ENCODE results near the gene TMEM187. TPM values are rescaled to one million over a fixed set of nuclear protein-coding genes. Genes with fewer than 3 reads are reported as not detected.

TMEM187 gene
- total and polyA plus RNA-seq, 11 donors: 3.2 to 11.4 (median 7.2) TPM

DNA sequence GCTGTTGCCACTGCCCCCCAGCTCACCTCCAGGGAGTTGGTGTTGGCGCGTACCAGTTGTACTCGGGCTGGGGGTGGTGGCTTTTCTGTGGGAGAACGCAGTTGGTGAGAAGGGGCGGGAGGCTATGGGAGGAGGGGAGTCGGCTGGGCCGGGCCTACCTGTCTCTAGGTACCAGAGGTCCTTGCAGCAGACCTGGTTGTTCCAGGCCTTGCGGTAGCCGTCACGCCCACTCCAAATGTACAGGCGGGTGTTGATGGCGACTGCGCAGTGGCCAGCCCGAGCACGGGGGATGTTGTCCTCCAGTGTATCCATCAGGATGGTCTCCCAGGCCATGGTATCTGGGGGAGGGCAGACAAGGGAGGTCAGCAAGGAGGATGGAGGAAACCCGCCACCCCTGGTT lies 12.5 kb upstream of the TMEM187 start:
- peaks cover 0 to 96% (median 78%) of the 10 kb centered on the region in 9 donors for H3K36me3 ChIP-seq
- TF ChIP-seq POLR2A (IDR thresholded peaks at IDR 0.05): no peak
- TF ChIP-seq, protein P1, sequence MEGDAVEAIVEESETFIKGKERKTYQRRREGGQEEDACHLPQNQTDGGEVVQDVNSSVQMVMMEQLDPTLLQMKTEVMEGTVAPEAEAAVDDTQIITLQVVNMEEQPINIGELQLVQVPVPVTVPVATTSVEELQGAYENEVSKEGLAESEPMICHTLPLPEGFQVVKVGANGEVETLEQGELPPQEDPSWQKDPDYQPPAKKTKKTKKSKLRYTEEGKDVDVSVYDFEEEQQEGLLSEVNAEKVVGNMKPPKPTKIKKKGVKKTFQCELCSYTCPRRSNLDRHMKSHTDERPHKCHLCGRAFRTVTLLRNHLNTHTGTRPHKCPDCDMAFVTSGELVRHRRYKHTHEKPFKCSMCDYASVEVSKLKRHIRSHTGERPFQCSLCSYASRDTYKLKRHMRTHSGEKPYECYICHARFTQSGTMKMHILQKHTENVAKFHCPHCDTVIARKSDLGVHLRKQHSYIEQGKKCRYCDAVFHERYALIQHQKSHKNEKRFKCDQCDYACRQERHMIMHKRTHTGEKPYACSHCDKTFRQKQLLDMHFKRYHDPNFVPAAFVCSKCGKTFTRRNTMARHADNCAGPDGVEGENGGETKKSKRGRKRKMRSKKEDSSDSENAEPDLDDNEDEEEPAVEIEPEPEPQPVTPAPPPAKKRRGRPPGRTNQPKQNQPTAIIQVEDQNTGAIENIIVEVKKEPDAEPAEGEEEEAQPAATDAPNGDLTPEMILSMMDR (IDR thresholded peaks at IDR 0.05): no peak
- intact Hi-C loops (cut with DNase I): no loop called here

DNA sequence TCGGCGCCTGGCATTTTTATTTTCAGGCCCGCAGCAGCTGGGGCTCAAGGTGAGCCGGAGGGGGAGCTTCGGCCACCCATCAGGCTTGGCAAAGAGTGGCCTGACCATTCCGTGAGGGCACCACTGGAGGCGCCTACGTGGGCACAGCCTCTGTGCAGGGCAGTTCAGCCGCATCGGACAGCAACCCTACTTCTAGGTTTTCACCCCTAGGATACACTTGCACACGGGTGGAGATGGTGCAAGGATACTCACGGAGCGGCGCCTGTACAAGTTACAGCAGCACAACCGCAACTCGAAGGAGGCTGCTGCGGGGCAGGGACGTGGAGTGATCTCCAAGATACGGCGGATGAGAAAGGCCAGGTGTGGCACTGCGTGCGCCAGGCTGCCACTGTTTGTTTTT lies 11.8 kb upstream of the TMEM187 start:
- TF ChIP-seq, protein P1 (IDR thresholded peaks at IDR 0.05): no peak
- TF ChIP-seq POLR2A (IDR thresholded peaks at IDR 0.05): no peak
- no peaks in the 10 kb centered on the region for H3K27me3 ChIP-seq
- peaks cover 0 to 16% (median 3%) of the 10 kb centered on the region in 12 donors for H3K4me1 ChIP-seq
- DNase-seq (peak in 1 of 5 donors; percentile 18), ATAC-seq (no peak)
- peaks cover 0 to 89% (median 77%) of the 10 kb centered on the region in 9 donors for H3K36me3 ChIP-seq
- WGBS, 4 donors: 92 to 95% (median 93%) methylated on average over 22 of the region's 22 CpGs
- no peaks in the 10 kb centered on the region for H3K9me3 ChIP-seq
- intact Hi-C loops (cut with DNase I): no loop called here
- no peak overlapping the region for H3K27ac ChIP-seq
- H3K4me3 ChIP-seq: no peak overlapping the region

More for the DNA sequence above, 12.5 kb upstream of the TMEM187 start:
- Histone ChIP-seq H3K9me3 (no peaks in the 10 kb centered on the region), H3K4me3 (no peak overlapping the region), H3K4me1 (peaks cover 0 to 10% (median 0%) of the 10 kb centered on the region in 12 donors), H3K27ac (no peak overlapping the region), H3K27me3 (no peaks in the 10 kb centered on the region)
- 88 to 96% (median 94%) methylated on average over 14 to 16 of the region's 16 CpGs for WGBS, 4 donors
- ATAC-seq: no peak
- peak in 1 of 5 donors; percentile 5 for DNase-seq

DNA sequence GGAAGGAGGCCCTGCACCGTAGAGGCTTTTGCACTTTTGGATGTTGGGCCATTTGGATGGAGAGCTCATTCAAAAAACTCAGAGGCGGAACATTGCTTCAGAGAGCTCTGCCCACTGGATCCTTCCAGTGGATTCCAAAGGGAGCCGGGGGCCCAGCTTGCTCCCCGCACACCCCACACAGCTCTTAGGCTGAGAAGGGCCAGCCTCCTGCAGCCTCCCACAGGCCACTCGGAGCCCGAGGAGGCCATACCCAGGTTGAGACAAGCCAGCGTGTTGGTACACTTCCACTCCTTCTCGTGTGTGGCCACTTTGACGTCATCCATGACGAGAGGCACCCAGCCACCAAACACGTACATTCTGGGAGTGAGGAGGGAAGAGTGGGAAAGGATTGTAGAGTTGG lies 11.3 kb upstream of the TMEM187 start:
- no peak for ATAC-seq
- H3K9me3 ChIP-seq: no peaks in the 10 kb centered on the region
- TF ChIP-seq, protein P1 (IDR thresholded peaks at IDR 0.05): no peak
- no peak for TF ChIP-seq POLR2A (IDR thresholded peaks at IDR 0.05)
- peaks cover 0 to 4% (median 0%) of the 10 kb centered on the region in 9 donors for H3K27me3 ChIP-seq
- peaks cover 0 to 21% (median 8%) of the 10 kb centered on the region in 12 donors for H3K4me1 ChIP-seq
- no peak overlapping the region for H3K27ac ChIP-seq
- 84 to 90% (median 88%) methylated on average over 11 of the region's 11 CpGs for WGBS, 4 donors
- DNase-seq: no peak
- peaks cover 0 to 84% (median 71%) of the 10 kb centered on the region in 9 donors for H3K36me3 ChIP-seq
- intact Hi-C loops (cut with DNase I): no loop called here
- H3K4me3 ChIP-seq: no peak overlapping the region

DNA sequence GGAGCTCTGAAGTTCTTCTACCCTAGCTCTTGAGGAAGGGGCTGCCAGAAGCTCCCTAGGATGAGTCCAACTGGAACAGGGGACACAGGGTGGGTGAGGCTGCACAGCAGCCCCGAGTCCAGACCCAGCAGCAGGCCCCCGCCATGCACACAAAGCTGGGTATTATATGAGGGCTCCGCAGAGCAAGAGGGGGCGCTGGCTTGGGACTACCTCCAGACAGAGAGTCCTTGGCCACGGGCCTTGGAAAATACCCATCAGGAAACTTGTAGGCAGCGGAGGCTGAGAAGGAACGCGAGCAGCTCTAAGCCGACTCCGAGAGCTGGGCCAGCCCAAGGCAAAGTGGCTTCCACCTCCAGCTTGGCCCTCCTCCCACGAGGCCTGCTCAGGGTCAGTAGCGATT lies 9.0 kb upstream of the TMEM187 start:
- Histone ChIP-seq H3K9me3 (no peaks in the 10 kb centered on the region), H3K27ac (peak overlapping the region in 1 of 12 donors; percentile 17), H3K4me1 (peaks cover 0 to 43% (median 25%) of the 10 kb centered on the region in 12 donors), H3K36me3 (peaks cover 0 to 61% (median 52%) of the 10 kb centered on the region in 9 donors), H3K4me3 (no peak overlapping the region), H3K27me3 (peaks cover 0 to 6% (median 0%) of the 10 kb centered on the region in 9 donors)
- TF ChIP-seq POLR2A (IDR thresholded peaks at IDR 0.05): no peak
- TF ChIP-seq, protein P1 (IDR thresholded peaks at IDR 0.05): no peak
- ATAC-seq: no peak
- intact Hi-C loops (cut with DNase I): no loop called here
- no peak for DNase-seq
- WGBS, 4 donors: 90 to 97% (median 92%) methylated on average over 11 to 12 of the region's 12 CpGs; no CpG with 5 or more reads in 1 of the 4 donors

All from heart left ventricle (tissue), 16 donors.